Activated CD8-positive, alpha-beta T cell treated with anti-CD3 and anti-CD28 coated beads for 36 hours (primary cell): Measurements from ENCODE around the gene TAS2R41. TPM values are rescaled to one million over a fixed set of nuclear protein-coding genes. Genes with fewer than 3 reads are reported as not detected.

Source experiments
- ATAC-seq: fragments of 200-7000 bp; cut with Tn5 transposase; one replicate; pipeline ENCODE4 v1.10.0; 2021; ENCODE audit warnings: mild to moderate bottlenecking, moderate library complexity
- CTCF ChIA-PET: fragments of 350-600 bp; sonication (Branson Sonifier 250); formaldehyde crosslinking; loops from one replicate; lab custom pipeline; 2021; ENCODE audit warnings: antibody characterized with exemption; lab: Charles Lee
- POLR2A ChIA-PET: fragments of 350-600 bp; sonication (Branson Sonifier 250); formaldehyde crosslinking; loops from one replicate; lab custom pipeline; 2021; ENCODE audit warnings: antibody characterized with exemption; lab: Charles Lee
- DNase-seq: peaks from one replicate; pipeline ENCODE4 v3.0.0-alpha.2; 2020
- H3K27ac Mint-ChIP-seq: one replicate; pipeline ENCODE4 v1.8.0; 2021; ENCODE audit warnings: mild to moderate bottlenecking, mixed read lengths
- H3K27me3 Mint-ChIP-seq: one replicate; pipeline ENCODE4 v1.8.0; 2021; ENCODE audit warnings: mixed read lengths
- H3K36me3 Mint-ChIP-seq: one replicate; pipeline ENCODE4 v1.8.0; 2021; ENCODE audit warnings: low read depth, mixed read lengths
- H3K4me1 Mint-ChIP-seq: one replicate; pipeline ENCODE4 v1.8.0; 2021; ENCODE audit warnings: low read depth, mixed read lengths
- H3K4me3 Mint-ChIP-seq: one replicate; pipeline ENCODE4 v1.8.0; 2021; ENCODE audit warnings: mild to moderate bottlenecking, moderate library complexity, mixed read lengths
- H3K9me3 Mint-ChIP-seq: one replicate; pipeline ENCODE4 v1.8.0; 2021; ENCODE audit warnings: mixed read lengths
- intact Hi-C: fragments of 100-400 bp; cut with micrococcal nuclease; formaldehyde crosslinking; loops from one replicate; pipeline ENCODE4 v1.10.0; 2022
- total RNA-seq, 2 experiments: library from RNA; stranded (reverse); gene quantifications; one replicate each; pipeline ENCODE4 v1.2.3, GENCODE V29; 2021
- TF ChIP-seq, protein P1 (sequence below): fragments of 200-600 bp; IDR thresholded peaks from one replicate; pipeline ENCODE4 v1.8.0; 2022; ENCODE audit warnings: antibody characterized with exemption, mild to moderate bottlenecking

TAS2R41 gene
- total RNA-seq, 2 experiments from 2014 or later, result not detected

DNA sequence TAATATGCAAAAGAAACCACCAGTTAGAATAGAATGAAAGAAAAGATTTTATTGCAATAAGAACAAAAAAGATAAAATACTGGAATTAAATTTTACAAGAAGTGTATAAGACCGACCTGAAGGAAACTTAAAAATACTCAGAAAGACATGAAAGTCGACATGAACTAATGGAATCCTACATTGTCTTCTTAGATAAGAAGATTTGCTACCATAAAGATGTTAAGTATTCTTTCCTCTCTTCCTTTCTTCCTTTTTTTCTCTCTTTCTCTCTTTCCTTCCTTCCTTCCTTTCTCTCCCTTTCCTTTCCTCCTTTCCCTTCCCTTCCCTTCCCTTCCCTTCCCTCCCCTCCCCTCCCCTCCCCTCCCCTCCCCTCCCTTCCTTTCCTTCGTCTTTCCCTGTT, 27.9 kb upstream of the TAS2R41 start:
- no peak for DNase-seq
- H3K9me3 Mint-ChIP-seq, result no peaks in the 10 kb centered on the region
- H3K36me3 Mint-ChIP-seq, result no peaks in the 10 kb centered on the region
- TF ChIP-seq, protein P1, sequence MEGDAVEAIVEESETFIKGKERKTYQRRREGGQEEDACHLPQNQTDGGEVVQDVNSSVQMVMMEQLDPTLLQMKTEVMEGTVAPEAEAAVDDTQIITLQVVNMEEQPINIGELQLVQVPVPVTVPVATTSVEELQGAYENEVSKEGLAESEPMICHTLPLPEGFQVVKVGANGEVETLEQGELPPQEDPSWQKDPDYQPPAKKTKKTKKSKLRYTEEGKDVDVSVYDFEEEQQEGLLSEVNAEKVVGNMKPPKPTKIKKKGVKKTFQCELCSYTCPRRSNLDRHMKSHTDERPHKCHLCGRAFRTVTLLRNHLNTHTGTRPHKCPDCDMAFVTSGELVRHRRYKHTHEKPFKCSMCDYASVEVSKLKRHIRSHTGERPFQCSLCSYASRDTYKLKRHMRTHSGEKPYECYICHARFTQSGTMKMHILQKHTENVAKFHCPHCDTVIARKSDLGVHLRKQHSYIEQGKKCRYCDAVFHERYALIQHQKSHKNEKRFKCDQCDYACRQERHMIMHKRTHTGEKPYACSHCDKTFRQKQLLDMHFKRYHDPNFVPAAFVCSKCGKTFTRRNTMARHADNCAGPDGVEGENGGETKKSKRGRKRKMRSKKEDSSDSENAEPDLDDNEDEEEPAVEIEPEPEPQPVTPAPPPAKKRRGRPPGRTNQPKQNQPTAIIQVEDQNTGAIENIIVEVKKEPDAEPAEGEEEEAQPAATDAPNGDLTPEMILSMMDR, result no peak
- no peak overlapping the region for H3K4me3 Mint-ChIP-seq
- no peaks in the 10 kb centered on the region for H3K27me3 Mint-ChIP-seq
- intact Hi-C loops, result no loop called here
- H3K27ac Mint-ChIP-seq, result no peak overlapping the region
- ChIA-PET CTCF (no interaction called here), POLR2A (no interaction called here)
- no peak for ATAC-seq
- H3K4me1 Mint-ChIP-seq, result peaks cover 7% of the 10 kb centered on the region

DNA sequence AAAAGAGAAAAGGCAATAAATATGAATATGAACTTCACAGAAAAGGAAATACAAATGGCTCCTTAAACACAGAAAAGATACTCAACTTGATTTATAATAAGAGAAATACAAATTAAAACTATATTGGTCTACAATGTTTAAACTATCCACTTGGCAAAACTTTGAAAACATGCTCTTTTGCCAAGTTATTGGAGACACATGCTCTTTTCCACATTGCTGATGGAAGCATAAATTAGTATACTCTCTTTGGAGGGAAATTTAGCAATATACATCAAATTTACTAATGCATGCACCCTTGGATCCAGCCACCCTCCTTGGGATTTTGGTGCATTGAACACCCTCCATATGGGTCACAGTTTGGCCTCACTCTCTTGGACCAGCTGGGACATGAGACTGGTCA, 26.6 kb upstream of the TAS2R41 start:
- POLR2A ChIA-PET, result no interaction called here
- Mint-ChIP-seq H3K4me1 (peaks cover 7% of the 10 kb centered on the region), H3K9me3 (no peaks in the 10 kb centered on the region), H3K27me3 (no peaks in the 10 kb centered on the region), H3K4me3 (no peak overlapping the region), H3K36me3 (no peaks in the 10 kb centered on the region), H3K27ac (no peak overlapping the region)
- ATAC-seq (no peak), DNase-seq (no peak)
- intact Hi-C loops, result no loop called here
- CTCF ChIA-PET, result interaction anchor here (1.3 kb wide), 1 partner anchor 40 kb away, joined by 3 read pairs; no protein-coding TSS in a partner anchor
- TF ChIP-seq, protein P1, result no peak

DNA sequence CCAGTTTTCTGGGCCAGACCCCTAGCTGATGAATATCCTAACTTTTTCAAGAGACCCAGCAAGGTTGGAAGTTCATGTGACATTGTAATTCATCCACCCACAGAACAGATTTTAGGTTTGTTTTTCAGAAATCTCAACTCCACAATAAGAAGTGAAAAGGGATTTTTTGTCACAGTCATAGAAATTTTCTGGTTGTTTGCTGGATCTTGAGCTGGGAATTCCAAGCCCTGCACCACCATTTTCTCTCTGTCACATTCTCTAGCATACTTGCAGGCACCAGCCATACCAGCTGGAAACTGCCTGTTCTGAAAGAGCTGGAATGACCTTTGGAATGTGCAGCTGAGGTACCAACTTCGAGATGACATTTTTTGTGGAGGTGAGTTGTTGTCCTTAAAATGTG, 25.9 kb upstream of the TAS2R41 start:
- DNase-seq (no peak), ATAC-seq (no peak)
- Mint-ChIP-seq H3K36me3 (no peaks in the 10 kb centered on the region), H3K4me1 (peaks cover 7% of the 10 kb centered on the region), H3K27ac (no peak overlapping the region), H3K27me3 (no peaks in the 10 kb centered on the region), H3K4me3 (no peak overlapping the region), H3K9me3 (no peaks in the 10 kb centered on the region)
- POLR2A ChIA-PET, result no interaction called here
- TF ChIP-seq, protein P1, result no peak
- intact Hi-C loops, result no loop called here
- CTCF ChIA-PET, result interaction anchor here (0.9 to 1.6 kb wide), 3 partner anchors 15 to 39 kb away, joined by 3 to 4 read pairs (median 3); no protein-coding TSS in a partner anchor

DNA sequence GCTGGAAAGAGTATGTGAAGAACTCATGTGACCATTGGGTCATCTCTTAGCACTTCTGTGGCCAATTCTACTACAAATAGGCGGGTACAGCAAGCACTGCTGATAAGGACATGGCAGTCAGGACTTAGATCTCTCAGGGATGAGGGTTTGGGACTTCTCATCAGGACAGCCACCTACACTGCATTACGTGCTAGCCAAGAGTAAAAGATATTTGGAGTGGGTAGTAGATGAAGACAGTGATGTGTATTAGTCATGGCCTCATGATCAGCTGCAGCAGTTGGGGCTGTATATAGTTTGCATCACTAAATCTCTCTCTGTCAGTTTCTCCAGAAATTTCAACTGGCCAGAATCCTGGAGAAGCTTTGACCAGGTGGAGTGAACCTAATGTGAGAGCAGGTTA, 25.2 kb upstream of the TAS2R41 start:
- intact Hi-C loops, result no loop called here
- POLR2A ChIA-PET, result no interaction called here
- no peaks in the 10 kb centered on the region for H3K36me3 Mint-ChIP-seq
- no peaks in the 10 kb centered on the region for H3K9me3 Mint-ChIP-seq
- no peak overlapping the region for H3K27ac Mint-ChIP-seq
- DNase-seq (no peak), ATAC-seq (no peak)
- H3K4me3 Mint-ChIP-seq, result no peak overlapping the region
- H3K4me1 Mint-ChIP-seq, result peaks cover 7% of the 10 kb centered on the region
- H3K27me3 Mint-ChIP-seq, result no peaks in the 10 kb centered on the region
- TF ChIP-seq, protein P1, result no peak
- CTCF ChIA-PET, result interaction anchor here (0.9 to 1.6 kb wide), 2 partner anchors 14 to 36 kb away, joined by 3 to 4 read pairs; no protein-coding TSS in a partner anchor

DNA sequence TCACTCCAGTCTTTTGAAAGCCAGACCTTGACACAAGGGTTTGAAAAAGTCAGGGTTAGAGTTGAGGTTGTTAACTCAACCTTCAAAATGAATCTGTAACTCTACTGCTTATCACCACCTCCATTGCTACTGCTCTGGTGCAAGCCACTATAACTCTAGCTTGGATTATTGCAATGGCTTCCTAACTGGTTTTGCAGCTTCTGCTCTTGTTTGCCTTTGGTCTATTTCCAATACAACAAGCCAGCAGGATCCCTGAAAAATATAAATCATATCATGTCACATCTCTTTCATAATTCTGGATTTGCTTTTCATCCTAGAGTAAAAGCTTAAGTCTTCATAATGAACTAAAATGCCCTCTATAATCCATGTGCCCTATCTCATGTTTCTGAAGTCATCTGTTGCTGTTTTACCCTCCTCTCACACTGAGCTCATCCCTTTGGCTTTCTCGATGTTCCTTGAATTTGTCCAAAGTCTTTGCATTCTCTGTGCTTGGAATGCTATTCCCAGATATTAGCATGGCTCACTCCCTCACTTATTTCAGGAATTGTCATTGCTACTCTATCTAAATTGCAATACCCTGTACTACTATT, 23.5 kb upstream of the TAS2R41 start:
- no peak overlapping the region for H3K4me3 Mint-ChIP-seq
- ChIA-PET POLR2A (no interaction called here), CTCF (interaction anchor here (1.2 to 1.8 kb wide), 3 partner anchors 14 to 239 kb away, joined by 3 to 5 read pairs (median 3); no protein-coding TSS in a partner anchor)
- no peaks in the 10 kb centered on the region for H3K36me3 Mint-ChIP-seq
- H3K27ac Mint-ChIP-seq, result no peak overlapping the region
- intact Hi-C loops, result no loop called here
- no peaks in the 10 kb centered on the region for H3K27me3 Mint-ChIP-seq
- H3K9me3 Mint-ChIP-seq, result no peaks in the 10 kb centered on the region
- no peak for ATAC-seq
- DNase-seq, result no peak
- peaks cover 7% of the 10 kb centered on the region for H3K4me1 Mint-ChIP-seq
- TF ChIP-seq, protein P1, result no peak
